H1 (cell line): ENCODE results near the gene ZCCHC10. TPM values are rescaled to one million over a fixed set of nuclear protein-coding genes. Genes with fewer than 3 reads are reported as not detected.

Experiments used
- NANOG ChIP-seq: IDR thresholded peaks from 2 replicates; pipeline ENCODE4 v1.6.1; 2011; ENCODE audit warnings: low read length, low read depth, mild to moderate bottlenecking, inconsistent platforms; ENCODE audit not compliant: insufficient read depth, poor library complexity, severe bottlenecking
- RFX5 ChIP-seq: IDR thresholded peaks from 2 replicates; pipeline ENCODE4 v1.6.1; 2011; ENCODE audit warnings: low read depth, low read length, improper control_type of control experiment, borderline replicate concordance
- polyA plus RNA-seq, 7 experiments: library from polyadenylated mRNA; depleted of rRNA in 3 of 7; stranded (reverse) in 5 of 7; unstranded in 2 of 7; fragments of >200 nt in 5 of 7; fragments of 200-250 nt in 2 of 7; gene quantifications; 1 replicate in 5 of 7; 2 replicates in 1 of 7; 4 replicates in 1 of 7; pipeline versions ENCODE4 v1.2.1 to v1.2.3, GENCODE V29; 2011 to 2013; ENCODE audit warnings: missing spikeins in 2 of 7, mixed read lengths in 2 of 7
- total RNA-seq: library from RNA; stranded (reverse); fragmentation: NEBNext Ultra II Directional; extraction: Animal tissue kit (Norgen Biotek cat#: 25700); gene quantifications from 2 replicates; pipeline ENCODE4 v1.2.1, GENCODE V29; 2021

The ZCCHC10 gene
- total and polyA plus RNA-seq, 2 of the 8 experiments (the other 6 are each of a cell fraction or from before 2014, with no cell fraction given) = 22.4 to 32.9 TPM

DNA sequence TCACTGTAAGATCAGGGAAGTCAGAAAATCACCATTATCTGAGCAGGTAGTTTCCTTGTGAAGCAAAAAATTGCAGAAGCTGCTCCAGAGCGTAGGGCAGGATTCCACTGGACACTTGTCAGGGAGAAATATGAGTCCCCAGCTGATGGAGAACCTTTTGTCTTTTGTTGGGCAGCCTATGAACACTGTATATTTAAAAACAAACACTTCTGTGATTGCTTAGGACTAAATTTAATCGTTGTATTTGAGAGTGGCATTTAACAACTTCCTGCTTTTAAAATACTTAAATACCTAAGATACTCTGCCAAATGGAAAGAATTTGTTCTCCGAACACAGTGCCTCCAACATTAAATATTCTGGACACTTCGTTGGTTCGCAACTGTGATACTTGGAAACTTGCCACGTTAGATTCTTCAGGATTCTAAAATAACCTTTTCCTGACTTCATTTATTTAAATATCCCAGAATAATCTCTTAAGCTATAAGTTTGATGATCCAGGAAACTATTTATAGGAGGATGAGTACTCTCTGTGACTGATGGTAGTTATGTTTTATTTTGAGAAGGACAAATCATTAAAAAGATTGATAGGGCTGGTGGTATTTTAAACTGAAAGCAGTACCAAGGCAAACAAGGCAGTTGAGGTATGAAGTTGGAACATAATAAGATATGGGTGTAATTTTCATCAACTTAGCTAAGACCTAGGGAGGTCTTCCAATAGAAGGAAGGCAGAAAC, 22.8 kb upstream of the ZCCHC10 start (continued):
- TF ChIP-seq RFX5 (no peak), NANOG (no peak)
